K562 (cell line): Measurements from ENCODE around the gene COQ4. TPM values are rescaled to one million over a fixed set of nuclear protein-coding genes. Genes with fewer than 3 reads are reported as not detected.

ENCODE experiments used
- AFF1 ChIP-seq, 2 experiments: fragments of 450-650 bp; IDR thresholded peaks; 2 replicates each; pipeline ENCODE4 v1.6.1; 2018; ENCODE audit warnings: mild to moderate bottlenecking in 2 of 2, low read depth in 1 of 2; ENCODE audit not compliant: partially characterized antibody in 2 of 2
- BCL6 ChIP-seq: fragments of 250-450 bp; sonication (Bioruptor Pico); IDR thresholded peaks from 2 replicates; pipeline ENCODE4 v1.4.0; 2020
- ELF1 ChIP-seq: fragments of 200-800 bp; sonication (Bioruptor generic); IDR thresholded peaks from 2 replicates; pipeline ENCODE4 v1.6.1; 2016; ENCODE audit warnings: missing genetic modification characterization, missing compliant biosample characterization
- EWSR1 ChIP-seq: fragments of 450-650 bp; IDR thresholded peaks from 2 replicates; pipeline ENCODE4 v1.6.1; 2018; ENCODE audit warnings: borderline replicate concordance, mild to moderate bottlenecking, low read depth, moderate library complexity; ENCODE audit not compliant: partially characterized antibody
- GABPA ChIP-seq: fragments of 200-800 bp; sonication (Bioruptor generic); conservative IDR thresholded peaks from 2 replicates; pipeline ENCODE4 v1.6.1; 2016; ENCODE audit warnings: low read depth, missing genetic modification characterization, missing compliant biosample characterization
- HMG20A ChIP-seq: fragments of 450-650 bp; formaldehyde crosslinking; conservative IDR thresholded peaks from 2 replicates; pipeline ENCODE4 v1.4.0; 2020; ENCODE audit warnings: mild to moderate bottlenecking, mixed read lengths
- MAZ ChIP-seq, 2 experiments: fragments of 450-650 bp in 1 of 2; sonication (generic) in 1 of 2; formaldehyde crosslinking; IDR thresholded peaks in 1 of 2; conservative IDR thresholded peaks in 1 of 2; 2 replicates each; pipeline versions ENCODE4 v1.4.0 to v1.5.0; 2020; ENCODE audit warnings: mild to moderate bottlenecking in 1 of 2, missing genetic modification reagents in 1 of 2
- MLLT1 ChIP-seq, 2 experiments: fragments of 450-650 bp; IDR thresholded peaks; 2 replicates each; pipeline ENCODE4 v1.6.1; 2016
- MXD1 ChIP-seq: fragments of 250-450 bp; sonication (Bioruptor Pico); IDR thresholded peaks from 2 replicates; pipeline ENCODE4 v1.8.0; 2021; ENCODE audit warnings: borderline replicate concordance, mild to moderate bottlenecking, moderate library complexity; ENCODE audit not compliant: poor library complexity, severe bottlenecking
- PHB2 ChIP-seq: fragments of 450-650 bp; IDR thresholded peaks from 2 replicates; pipeline ENCODE4 v1.6.1; 2017; ENCODE audit warnings: low read depth
- SRSF1 ChIP-seq: fragments of 200-400 bp; formaldehyde crosslinking; IDR thresholded peaks from 2 replicates; pipeline ENCODE4 v1.6.1; 2017; ENCODE audit warnings: mild to moderate bottlenecking, low read depth, low read length, moderate library complexity
- XRCC4 ChIP-seq: IDR thresholded peaks from one replicate; pipeline ENCODE4 v1.6.1; 2011; ENCODE audit not compliant: insufficient read depth, insufficient read length; ENCODE audit errors: extremely low read depth
- ZBTB12 ChIP-seq: fragments of 250-450 bp; sonication (Bioruptor Pico); IDR thresholded peaks from 2 replicates; pipeline ENCODE4 v1.4.0; 2020
- ZNF124 ChIP-seq: sonication (generic); formaldehyde crosslinking; IDR thresholded peaks from 2 replicates; pipeline ENCODE4 v1.8.1; 2022; ENCODE audit warnings: missing genetic modification reagents
- ZNF197 ChIP-seq: fragments of 200-800 bp; sonication (Bioruptor generic); IDR thresholded peaks from 2 replicates; pipeline ENCODE4 v1.6.1; 2016; ENCODE audit warnings: low read depth, missing genetic modification characterization, missing compliant biosample characterization
- ZNF398 ChIP-seq: fragments of 250-450 bp; sonication (Bioruptor Pico); IDR thresholded peaks from 2 replicates; pipeline ENCODE4 v1.8.0; 2021; ENCODE audit warnings: moderate library complexity, mild to moderate bottlenecking, inconsistent platforms
- polyA plus RNA-seq, 8 experiments: library from polyadenylated mRNA; depleted of rRNA in 4 of 8; stranded (reverse) in 5 of 8; unstranded in 3 of 8; fragments of >200 nt; fragmentation: Nextera tagmentation in 2 of 8; fragmentation: Illumina TruSeq in 1 of 8; extraction: Ambion mirVana in 2 of 8; extraction: Trizol in 1 of 8; gene quantifications; 2 replicates each; pipeline versions ENCODE4 v1.2.1 to v1.2.3, GENCODE V29; 2011 to 2014; ENCODE audit warnings: inconsistent platforms in 1 of 8, missing spikeins in 1 of 8
- total RNA-seq, 7 experiments: library from RNA; depleted of rRNA in 6 of 7; stranded (reverse); fragments of >200 nt in 6 of 7; fragmentation: Illumina TruSeq in 2 of 7; extraction: Trizol in 2 of 7; gene quantifications; 2 replicates each; pipeline versions ENCODE4 v1.2.1 to v1.2.3, GENCODE V29; 2011 to 2021; ENCODE audit warnings: low replicate concordance in 1 of 7

The COQ4 gene
- total and polyA plus RNA-seq, 9 of the 15 experiments (the other 6 are each of a cell fraction or from before 2014, with no cell fraction given): 9.1 to 135 (median 67.2) TPM

- TF ChIP-seq MLLT1 (IDR thresholded peaks at IDR 0.05) (peak in 1 of 2 experiments; percentile 52; a peak in 1 of 4 replicates), EWSR1 (no peak), ZNF124 (CRISPR knock-in tag) (no peak), ZNF197 (no peak), MXD1 (CRISPR knock-in tag) (peak; percentile 63), ELF1 (no peak), XRCC4 (no peak), PHB2 (no peak; the same call in 1 of the 2 replicates), ZBTB12 (peak; percentile 90), BCL6 (CRISPR knock-in tag) (no peak; the same call in 1 of the 2 replicates), GABPA (tag) (no peak), AFF1 (IDR thresholded peaks at IDR 0.05; ENCODE audit: low read depth in 1 of 2, partially characterized antibody in 2 of 2) (peak in 1 of 2 experiments; percentile 88), ZNF398 (CRISPR knock-in tag) (no peak), SRSF1 (peak; percentile 80; the same call in 1 of the 2 replicates), HMG20A (CRISPR knock-in tag) (no peak), MAZ (CRISPR knock-in tag; conservative IDR thresholded peaks at IDR 0.05 in 1 of 2, IDR thresholded peaks at IDR 0.05 in 1 of 2) (peak; percentile 77 to 99)
Measured at GRCh38 chr9:128339761-128340690, 17.4 kb downstream of the COQ4 start, which contains the start of gene SLC27A4 (continued).
